ENCODE measurements around the gene CD82.

CD82 gene

DNA sequence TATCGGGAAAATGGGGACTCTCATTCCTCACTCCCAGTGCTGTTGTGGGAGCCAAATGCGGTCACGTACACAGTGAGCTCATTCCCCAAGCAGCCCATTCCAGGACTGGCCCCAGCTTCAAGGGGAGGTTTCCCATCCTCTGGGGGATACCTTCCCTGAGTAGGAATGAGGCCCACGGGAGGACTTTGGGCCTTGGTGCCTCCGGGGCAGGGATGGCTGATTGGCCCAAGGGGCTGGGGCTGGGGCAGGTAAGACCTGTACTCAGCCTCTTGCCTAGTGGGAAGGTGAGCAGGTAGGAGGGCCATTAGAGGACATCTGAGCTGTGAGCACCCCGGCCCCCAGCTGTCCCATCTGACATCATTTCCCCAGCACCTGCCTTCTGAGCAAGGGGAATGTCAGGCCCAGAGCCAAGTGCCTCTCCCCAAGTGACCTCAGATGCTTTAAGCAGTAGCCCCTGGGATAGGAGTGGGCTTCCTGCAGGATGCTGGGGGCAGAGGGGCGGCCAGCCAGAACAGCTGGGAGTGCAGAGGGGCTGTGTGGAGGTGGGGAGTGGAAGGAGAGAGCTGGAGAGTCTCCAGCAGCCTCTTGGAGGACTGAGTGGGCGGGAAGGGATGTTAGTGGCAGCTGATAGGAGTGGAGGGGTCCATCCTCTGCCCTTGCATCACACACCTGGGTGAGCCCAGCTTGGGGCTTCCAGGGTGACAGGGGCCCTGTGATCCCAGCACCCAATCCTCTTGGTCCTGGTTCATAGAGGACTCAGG, 58.4 kb downstream of the CD82 start:
- WGBS, 2 experiments: 89 to 90% methylated on average over 8 of the region's 8 CpGs
- no peak overlapping the region for H3K27ac ChIP-seq (ENCODE audit: insufficient read depth, low read depth, low read length, poor library complexity, severe bottlenecking)

DNA sequence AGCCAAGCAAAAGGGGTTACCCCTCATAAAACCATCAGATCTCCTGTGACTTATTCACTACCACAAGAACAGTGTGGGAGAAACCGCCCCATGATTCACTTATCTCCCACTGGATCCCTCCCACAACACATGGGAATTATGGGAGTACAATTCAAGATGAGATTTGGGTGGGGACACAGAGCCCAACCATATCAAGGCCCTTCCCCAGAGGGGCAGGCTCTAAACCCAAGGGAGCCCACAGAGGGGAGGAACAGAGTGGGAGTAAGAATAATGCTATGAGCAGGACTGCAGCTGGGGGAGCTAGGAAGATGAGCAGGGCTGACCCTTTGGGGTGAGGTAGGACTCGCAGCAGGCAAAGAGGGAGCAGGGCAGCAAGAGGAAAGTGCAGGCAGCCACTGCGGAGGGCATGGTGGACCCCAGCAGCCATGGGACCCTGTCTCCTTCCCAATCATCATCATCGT, 59.3 kb downstream of the CD82 start:
- WGBS, 2 experiments: 93 to 94% methylated on average over 4 of the region's 4 CpGs

More for the DNA sequence above, 58.4 kb downstream of the CD82 start:
- Histone ChIP-seq H3K9me3 (ENCODE audit: control insufficient read depth, low read length) (no peaks in the 10 kb centered on the region), H3K4me1 (ENCODE audit: control insufficient read depth, insufficient read depth, low read length) (peaks cover 10% of the 10 kb centered on the region), H3K36me3 (ENCODE audit: control insufficient read depth, insufficient read depth, low read length) (no peaks in the 10 kb centered on the region), H3K4me3 (ENCODE audit: insufficient read depth, low read depth, low read length) (no peak overlapping the region), H3K27me3 (ENCODE audit: control insufficient read depth, insufficient read depth, low read length, poor library complexity, severe bottlenecking) (no peaks in the 10 kb centered on the region)

GRCh38 chr11:44625759-44626523, 60.5 kb downstream of the CD82 start:
- Histone ChIP-seq H3K9me3 (ENCODE audit: control insufficient read depth, low read length) (no peaks in the 10 kb centered on the region), H3K4me1 (ENCODE audit: control insufficient read depth, insufficient read depth, low read length) (peaks cover 8% of the 10 kb centered on the region), H3K27me3 (ENCODE audit: control insufficient read depth, insufficient read depth, low read length, poor library complexity, severe bottlenecking) (no peaks in the 10 kb centered on the region), H3K36me3 (ENCODE audit: control insufficient read depth, insufficient read depth, low read length) (no peaks in the 10 kb centered on the region), H3K27ac (ENCODE audit: insufficient read depth, low read depth, low read length, poor library complexity, severe bottlenecking) (no peak overlapping the region), H3K4me3 (ENCODE audit: insufficient read depth, low read depth, low read length) (no peak overlapping the region)
- WGBS, 2 experiments: 85 to 89% methylated on average over 7 of the region's 7 CpGs

More for the DNA sequence above, 59.3 kb downstream of the CD82 start:
- Histone ChIP-seq H3K27ac (ENCODE audit: insufficient read depth, low read depth, low read length, poor library complexity, severe bottlenecking) (no peak overlapping the region), H3K4me3 (ENCODE audit: insufficient read depth, low read depth, low read length) (no peak overlapping the region), H3K27me3 (ENCODE audit: control insufficient read depth, insufficient read depth, low read length, poor library complexity, severe bottlenecking) (no peaks in the 10 kb centered on the region), H3K36me3 (ENCODE audit: control insufficient read depth, insufficient read depth, low read length) (no peaks in the 10 kb centered on the region), H3K4me1 (ENCODE audit: control insufficient read depth, insufficient read depth, low read length) (peaks cover 10% of the 10 kb centered on the region), H3K9me3 (ENCODE audit: control insufficient read depth, low read length) (no peaks in the 10 kb centered on the region)

- no peak overlapping the region for H3K4me3 ChIP-seq (ENCODE audit: insufficient read depth, low read depth, low read length)
- no peaks in the 10 kb centered on the region for H3K36me3 ChIP-seq (ENCODE audit: control insufficient read depth, insufficient read depth, low read length)
- 96 to 100% methylated on average over 2 of the region's 2 CpGs for WGBS, 2 experiments
- H3K27ac ChIP-seq (ENCODE audit: insufficient read depth, low read depth, low read length, poor library complexity, severe bottlenecking): no peak overlapping the region
- peaks cover 7% of the 10 kb centered on the region for H3K4me1 ChIP-seq (ENCODE audit: control insufficient read depth, insufficient read depth, low read length)
- H3K9me3 ChIP-seq (ENCODE audit: control insufficient read depth, low read length): no peaks in the 10 kb centered on the region
- no peaks in the 10 kb centered on the region for H3K27me3 ChIP-seq (ENCODE audit: control insufficient read depth, insufficient read depth, low read length, poor library complexity, severe bottlenecking)
Observed at GRCh38 chr11:44626645-44627044, 61.2 kb downstream of the CD82 start.

- Histone ChIP-seq H3K9me3 (ENCODE audit: control insufficient read depth, low read length) (no peaks in the 10 kb centered on the region), H3K36me3 (ENCODE audit: control insufficient read depth, insufficient read depth, low read length) (no peaks in the 10 kb centered on the region), H3K4me3 (ENCODE audit: insufficient read depth, low read depth, low read length) (no peak overlapping the region), H3K27ac (ENCODE audit: insufficient read depth, low read depth, low read length, poor library complexity, severe bottlenecking) (no peak overlapping the region), H3K27me3 (ENCODE audit: control insufficient read depth, insufficient read depth, low read length, poor library complexity, severe bottlenecking) (no peaks in the 10 kb centered on the region), H3K4me1 (ENCODE audit: control insufficient read depth, insufficient read depth, low read length) (peaks cover 7% of the 10 kb centered on the region)
- 80 to 81% methylated on average over 4 of the region's 4 CpGs for WGBS, 2 experiments
Observed at GRCh38 chr11:44627165-44627789, 61.8 kb downstream of the CD82 start.

DNA sequence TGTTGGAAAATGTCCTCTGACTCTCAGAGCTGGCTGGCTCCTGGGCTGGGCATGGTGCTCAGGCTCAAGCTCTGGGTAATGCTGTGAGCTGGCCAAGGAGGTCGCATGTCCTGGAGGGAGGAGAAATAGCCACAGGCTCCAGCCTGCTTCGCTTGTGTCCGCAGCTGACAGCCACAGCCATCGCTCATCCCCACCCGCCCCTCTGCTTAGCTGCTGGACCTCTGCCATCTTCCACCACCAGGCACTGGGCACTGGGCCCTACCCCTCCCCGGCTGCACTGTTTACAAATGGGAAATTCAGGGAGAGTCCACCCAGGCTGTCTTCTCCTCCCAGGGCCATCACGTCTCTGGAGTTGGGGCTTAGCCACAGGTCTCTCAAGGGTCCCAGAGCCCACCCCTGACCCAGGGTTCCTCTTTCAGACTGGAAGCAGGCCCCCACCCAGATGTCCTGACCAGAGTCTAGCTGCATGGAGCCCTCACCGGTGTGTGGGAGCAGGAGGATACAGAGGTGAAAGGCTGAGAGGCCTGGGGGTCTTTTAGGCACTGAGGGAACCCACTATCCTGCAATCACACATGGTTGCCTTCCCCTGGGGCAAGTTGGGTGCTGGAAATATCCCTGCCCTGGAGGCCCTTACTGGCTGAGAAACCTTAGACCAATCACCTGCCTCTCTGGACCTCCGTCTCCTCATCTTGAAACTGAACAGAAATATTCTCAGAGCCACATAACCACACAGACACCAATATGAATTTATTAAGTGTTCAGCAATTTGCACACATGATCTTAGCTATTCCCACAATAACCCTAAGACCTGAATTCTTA, 62.7 kb downstream of the CD82 start:
- 81 to 87% methylated on average over 9 of the region's 9 CpGs for WGBS, 2 experiments
- Histone ChIP-seq H3K9me3 (ENCODE audit: control insufficient read depth, low read length) (no peaks in the 10 kb centered on the region), H3K4me1 (ENCODE audit: control insufficient read depth, insufficient read depth, low read length) (peaks cover 7% of the 10 kb centered on the region), H3K27me3 (ENCODE audit: control insufficient read depth, insufficient read depth, low read length, poor library complexity, severe bottlenecking) (no peaks in the 10 kb centered on the region), H3K4me3 (ENCODE audit: insufficient read depth, low read depth, low read length) (no peak overlapping the region), H3K36me3 (ENCODE audit: control insufficient read depth, insufficient read depth, low read length) (no peaks in the 10 kb centered on the region), H3K27ac (ENCODE audit: insufficient read depth, low read depth, low read length, poor library complexity, severe bottlenecking) (no peak overlapping the region)

DNA sequence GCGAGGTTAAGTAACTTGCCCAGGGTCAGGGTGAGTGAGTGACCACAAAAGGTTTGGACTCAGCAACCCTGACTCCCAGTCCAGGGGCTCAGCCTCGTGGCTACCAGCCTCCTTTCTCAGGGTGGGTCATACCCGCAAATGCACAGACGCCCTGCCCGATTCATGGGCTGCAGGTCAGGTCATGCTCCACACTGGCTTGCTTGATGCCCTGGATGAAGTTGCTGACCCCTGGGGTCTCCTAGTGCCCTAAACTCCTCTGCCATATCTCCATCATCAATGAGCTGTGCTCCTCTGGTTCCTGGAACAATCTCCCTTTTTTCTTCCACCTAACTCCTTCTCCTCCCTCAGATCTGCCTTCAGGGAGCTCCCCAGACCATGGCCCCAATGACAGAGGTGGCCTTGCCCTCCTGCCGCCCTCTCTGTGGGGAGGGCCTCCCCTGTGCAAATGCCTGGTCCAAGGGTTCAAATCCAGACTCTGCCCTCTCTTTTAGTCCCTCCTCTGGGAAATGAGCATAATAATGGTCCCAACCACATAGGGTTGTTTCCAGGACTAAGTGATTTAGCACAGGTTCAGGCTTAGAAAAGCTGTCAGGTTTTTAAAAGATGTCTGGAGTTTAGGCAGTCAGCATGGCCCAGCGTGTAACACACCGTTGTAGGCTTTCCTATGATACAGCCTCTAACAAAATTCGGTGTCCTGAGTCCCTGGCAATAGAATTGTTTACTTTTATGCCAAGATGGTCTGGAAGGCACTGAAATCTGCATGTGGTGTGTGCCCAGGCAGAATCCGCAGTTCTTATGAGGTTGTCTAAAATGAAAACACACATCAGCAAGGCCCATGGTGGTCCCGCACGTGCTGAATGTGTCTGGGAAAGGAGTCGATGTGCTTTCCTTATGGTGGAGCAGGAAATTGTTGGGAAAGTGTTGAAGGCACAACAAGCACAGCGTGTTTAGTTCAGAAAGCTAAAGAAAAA, 63.6 kb downstream of the CD82 start:
- H3K27me3 ChIP-seq (ENCODE audit: control insufficient read depth, insufficient read depth, low read length, poor library complexity, severe bottlenecking): no peaks in the 10 kb centered on the region
- no peak overlapping the region for H3K27ac ChIP-seq (ENCODE audit: insufficient read depth, low read depth, low read length, poor library complexity, severe bottlenecking)
- H3K36me3 ChIP-seq (ENCODE audit: control insufficient read depth, insufficient read depth, low read length): no peaks in the 10 kb centered on the region
- H3K9me3 ChIP-seq (ENCODE audit: control insufficient read depth, low read length): no peaks in the 10 kb centered on the region
- H3K4me1 ChIP-seq (ENCODE audit: control insufficient read depth, insufficient read depth, low read length): peaks cover 7% of the 10 kb centered on the region
- 88% methylated on average over 14 of the region's 14 CpGs for WGBS, 2 experiments
- no peak overlapping the region for H3K4me3 ChIP-seq (ENCODE audit: insufficient read depth, low read depth, low read length)

GRCh38 chr11:44629732-44630345, 64.4 kb downstream of the CD82 start:
- H3K9me3 ChIP-seq (ENCODE audit: control insufficient read depth, low read length): no peaks in the 10 kb centered on the region
- H3K27me3 ChIP-seq (ENCODE audit: control insufficient read depth, insufficient read depth, low read length, poor library complexity, severe bottlenecking): no peaks in the 10 kb centered on the region
- no peak overlapping the region for H3K4me3 ChIP-seq (ENCODE audit: insufficient read depth, low read depth, low read length)
- no peaks in the 10 kb centered on the region for H3K36me3 ChIP-seq (ENCODE audit: control insufficient read depth, insufficient read depth, low read length)
- WGBS, 2 experiments: 95 to 96% methylated on average over 8 of the region's 8 CpGs
- no peak overlapping the region for H3K27ac ChIP-seq (ENCODE audit: insufficient read depth, low read depth, low read length, poor library complexity, severe bottlenecking)
- H3K4me1 ChIP-seq (ENCODE audit: control insufficient read depth, insufficient read depth, low read length): peaks cover 11% of the 10 kb centered on the region
